PFSK-1 (cell line): Measurements from ENCODE around the gene GOLGB1.

Experiments used
- FOXP2 ChIP-seq: optimal IDR thresholded peaks from 2 replicates; pipeline ENCODE3; 2011; ENCODE audit warnings: borderline replicate concordance, control low read depth, inconsistent platforms; ENCODE audit not compliant: insufficient read depth; ENCODE audit errors: extremely low read length, extremely low read depth
- POLR2AphosphoS5 ChIP-seq: IDR thresholded peaks from 2 replicates; pipeline ENCODE4 v1.6.1; 2012; ENCODE audit warnings: low read depth, mild to moderate bottlenecking, control low read depth, low read length, moderate library complexity
- SIN3A ChIP-seq: IDR thresholded peaks from 2 replicates; pipeline ENCODE4 v1.6.1; 2012; ENCODE audit warnings: mild to moderate bottlenecking, low read length, moderate library complexity, borderline replicate concordance; ENCODE audit not compliant: insufficient read depth
- TAF1 ChIP-seq: IDR thresholded peaks from 2 replicates; pipeline ENCODE4 v1.6.1; 2012; ENCODE audit warnings: low read length, control low read depth, borderline replicate concordance; ENCODE audit not compliant: insufficient read depth
- TF ChIP-seq, protein P1 (sequence below), 2 experiments: IDR thresholded peaks; 2 replicates each; pipeline versions ENCODE4 v1.6.1 to v1.8.0; 2011 to 2012; ENCODE audit warnings: low read depth in 2 of 2, low read length in 2 of 2, control low read depth in 1 of 2, inconsistent platforms in 1 of 2, mild to moderate bottlenecking in 1 of 2, moderate library complexity in 1 of 2; ENCODE audit not compliant: insufficient read depth in 1 of 2

The GOLGB1 gene

DNA sequence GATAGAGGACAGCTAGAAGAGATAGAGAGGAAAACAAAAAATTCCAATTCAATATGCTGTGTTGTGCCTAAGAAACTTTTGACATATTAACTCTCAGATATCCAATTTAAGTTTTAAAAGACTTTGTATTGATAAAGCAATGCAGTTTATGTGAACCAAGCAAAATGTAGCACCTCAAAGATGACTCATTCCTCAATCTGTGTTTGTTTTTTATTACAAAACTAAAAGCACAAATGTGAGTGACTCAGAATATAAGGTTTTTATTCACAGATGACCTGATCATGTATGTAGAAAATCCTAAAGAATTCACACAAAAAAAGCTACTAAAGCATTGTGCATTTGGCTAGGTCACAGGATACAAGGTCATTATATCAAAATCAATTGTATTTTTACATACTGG lies 99.9 kb downstream of the GOLGB1 start:
- TF ChIP-seq FOXP2 (no peak), SIN3A (no peak)

DNA sequence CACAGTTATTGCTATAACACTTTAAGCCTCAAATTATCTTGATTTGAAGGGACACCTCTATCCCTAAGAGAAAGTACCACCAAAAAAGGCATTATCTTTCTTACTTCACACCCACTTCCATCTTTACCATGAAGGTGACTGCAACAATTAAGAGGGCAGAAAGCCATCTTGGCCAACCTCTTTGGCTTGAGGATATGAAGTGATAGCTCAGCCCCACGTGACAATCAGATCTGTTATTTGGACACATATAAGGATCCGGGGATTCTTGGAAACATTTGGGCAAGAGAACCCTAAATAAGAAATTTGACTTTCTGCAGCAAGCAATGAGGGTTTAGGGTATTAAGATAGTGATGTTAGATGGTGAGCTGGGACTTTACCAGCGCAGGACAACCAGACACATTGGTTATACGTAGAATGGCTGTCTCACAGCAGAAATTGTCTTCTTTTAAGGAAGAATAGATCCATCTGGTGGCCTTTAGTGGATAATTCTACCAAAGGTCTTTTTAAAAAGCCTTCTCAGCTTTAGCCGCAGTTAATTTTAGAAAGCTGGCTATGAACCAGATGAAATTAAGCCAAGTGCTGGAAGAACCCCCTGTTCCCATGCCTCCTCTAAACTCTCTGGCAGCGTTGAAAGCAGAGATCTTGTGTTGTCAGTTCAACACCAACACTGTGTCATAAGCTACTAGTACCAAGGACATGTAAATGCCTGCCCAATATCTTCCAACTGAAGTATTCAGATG lies 101.2 kb downstream of the GOLGB1 start:
- TF ChIP-seq SIN3A, result no peak
- no peak for TF ChIP-seq FOXP2
- no peak for TF ChIP-seq TAF1
- TF ChIP-seq, protein P1, sequence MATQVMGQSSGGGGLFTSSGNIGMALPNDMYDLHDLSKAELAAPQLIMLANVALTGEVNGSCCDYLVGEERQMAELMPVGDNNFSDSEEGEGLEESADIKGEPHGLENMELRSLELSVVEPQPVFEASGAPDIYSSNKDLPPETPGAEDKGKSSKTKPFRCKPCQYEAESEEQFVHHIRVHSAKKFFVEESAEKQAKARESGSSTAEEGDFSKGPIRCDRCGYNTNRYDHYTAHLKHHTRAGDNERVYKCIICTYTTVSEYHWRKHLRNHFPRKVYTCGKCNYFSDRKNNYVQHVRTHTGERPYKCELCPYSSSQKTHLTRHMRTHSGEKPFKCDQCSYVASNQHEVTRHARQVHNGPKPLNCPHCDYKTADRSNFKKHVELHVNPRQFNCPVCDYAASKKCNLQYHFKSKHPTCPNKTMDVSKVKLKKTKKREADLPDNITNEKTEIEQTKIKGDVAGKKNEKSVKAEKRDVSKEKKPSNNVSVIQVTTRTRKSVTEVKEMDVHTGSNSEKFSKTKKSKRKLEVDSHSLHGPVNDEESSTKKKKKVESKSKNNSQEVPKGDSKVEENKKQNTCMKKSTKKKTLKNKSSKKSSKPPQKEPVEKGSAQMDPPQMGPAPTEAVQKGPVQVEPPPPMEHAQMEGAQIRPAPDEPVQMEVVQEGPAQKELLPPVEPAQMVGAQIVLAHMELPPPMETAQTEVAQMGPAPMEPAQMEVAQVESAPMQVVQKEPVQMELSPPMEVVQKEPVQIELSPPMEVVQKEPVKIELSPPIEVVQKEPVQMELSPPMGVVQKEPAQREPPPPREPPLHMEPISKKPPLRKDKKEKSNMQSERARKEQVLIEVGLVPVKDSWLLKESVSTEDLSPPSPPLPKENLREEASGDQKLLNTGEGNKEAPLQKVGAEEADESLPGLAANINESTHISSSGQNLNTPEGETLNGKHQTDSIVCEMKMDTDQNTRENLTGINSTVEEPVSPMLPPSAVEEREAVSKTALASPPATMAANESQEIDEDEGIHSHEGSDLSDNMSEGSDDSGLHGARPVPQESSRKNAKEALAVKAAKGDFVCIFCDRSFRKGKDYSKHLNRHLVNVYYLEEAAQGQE (IDR thresholded peaks at IDR 0.05; ENCODE audit: insufficient read depth in 1 of 2, low read depth in 2 of 2, low read length in 2 of 2), result no peak
- TF ChIP-seq POLR2AphosphoS5, result no peak

DNA sequence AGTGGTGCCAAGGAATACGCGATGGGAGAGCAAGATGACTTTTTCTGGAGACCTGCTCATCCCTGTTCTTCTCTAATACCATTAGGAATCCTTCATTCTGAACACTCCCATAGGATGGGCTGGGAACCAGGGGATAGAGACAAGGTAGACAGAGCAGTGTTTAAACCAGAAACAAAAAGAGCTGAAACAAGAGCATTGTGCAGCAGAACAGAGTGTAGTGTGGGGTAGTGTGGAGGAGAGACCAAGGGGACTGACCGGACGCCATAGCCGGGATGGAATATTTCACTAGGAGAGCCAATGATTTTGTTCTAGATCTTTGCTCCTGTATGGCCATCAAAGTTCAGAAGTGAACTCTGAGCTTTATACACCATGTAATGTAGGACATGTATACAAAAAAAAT lies 104.5 kb downstream of the GOLGB1 start:
- TF ChIP-seq FOXP2 (no peak), SIN3A (no peak), TAF1 (no peak), POLR2AphosphoS5 (no peak)
- TF ChIP-seq, protein P1 (IDR thresholded peaks at IDR 0.05; ENCODE audit: insufficient read depth in 1 of 2, low read depth in 2 of 2, low read length in 2 of 2), result no peak

DNA sequence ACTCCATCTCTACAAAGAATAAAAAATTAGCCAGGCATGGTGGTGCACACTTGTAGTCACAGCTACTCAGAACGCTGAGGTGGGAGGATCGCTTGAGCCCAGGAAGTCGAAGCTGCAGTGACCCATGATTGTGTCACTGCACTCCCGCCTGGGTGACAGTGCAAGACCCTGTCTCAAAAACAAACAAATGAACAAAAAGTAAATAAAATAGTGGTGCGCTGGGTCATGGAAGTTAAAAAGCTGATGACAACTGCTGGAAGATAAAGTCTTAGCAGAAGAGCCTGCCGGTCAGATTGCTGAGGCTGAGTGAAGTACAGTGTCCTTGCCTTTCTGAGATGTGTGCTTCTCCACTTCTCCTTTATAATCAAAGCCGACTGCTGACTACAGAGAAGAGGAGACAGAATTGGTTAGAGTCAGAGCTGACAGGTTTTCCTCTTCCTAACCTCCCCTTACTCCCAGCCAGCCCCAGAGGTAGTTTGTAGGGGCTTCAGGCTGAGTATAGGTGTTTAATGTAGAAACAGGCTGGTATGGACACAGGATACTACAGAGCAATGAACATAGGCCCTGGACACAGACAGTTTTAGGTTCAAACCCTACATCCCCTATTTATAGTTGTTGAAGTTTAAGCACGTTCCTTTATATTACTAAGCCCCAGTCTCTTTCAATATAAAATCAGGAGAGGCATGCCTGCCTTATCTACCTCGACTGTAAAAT lies 106.8 kb downstream of the GOLGB1 start:
- TF ChIP-seq TAF1 (no peak), FOXP2 (no peak), POLR2AphosphoS5 (no peak), SIN3A (no peak)
- TF ChIP-seq, protein P1 (IDR thresholded peaks at IDR 0.05; ENCODE audit: insufficient read depth in 1 of 2, low read depth in 2 of 2, low read length in 2 of 2), result no peak

DNA sequence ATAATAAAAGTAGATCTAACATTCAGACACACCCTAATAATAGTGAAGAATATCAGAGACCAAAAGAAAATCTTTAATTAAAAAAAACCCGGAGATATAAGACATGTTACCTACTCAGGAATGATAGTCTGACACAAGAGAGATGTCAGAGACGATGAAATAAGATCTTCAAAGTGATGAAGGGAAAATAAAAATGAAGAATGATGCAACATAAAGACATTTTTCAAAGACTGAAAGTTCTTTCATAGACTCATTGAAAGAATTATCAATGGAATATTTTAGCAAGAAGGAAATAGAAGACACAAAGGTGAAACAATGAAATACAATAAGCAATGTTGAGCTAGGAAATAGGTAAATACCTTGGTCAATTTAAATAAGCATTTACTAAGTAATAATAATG lies 108.4 kb downstream of the GOLGB1 start:
- no peak for TF ChIP-seq SIN3A
- no peak for TF ChIP-seq POLR2AphosphoS5
- TF ChIP-seq TAF1, result no peak
- no peak for TF ChIP-seq FOXP2
- TF ChIP-seq, protein P1 (IDR thresholded peaks at IDR 0.05; ENCODE audit: insufficient read depth in 1 of 2, low read depth in 2 of 2, low read length in 2 of 2), result no peak
